GM19239 (cell line): ENCODE results near the gene KRTAP12-4.
"Not testable (repeated sequence)": the region's sequence is repeated elsewhere in the genome, so short reads cannot be mapped to it uniquely, and the experiment has no call there.

ENCODE experiments used
- DNase-seq: peaks from one replicate; pipeline ENCODE4 v3.0.0; 2011; ENCODE audit warnings: low spot score; ENCODE audit not compliant: insufficient read length
- FAIRE-seq: peaks from 2 replicates; lab custom pipeline; 2011; peaks lifted over from hg19 to GRCh38; lab: Jason Lieb, UNC

The KRTAP12-4 gene

DNA sequence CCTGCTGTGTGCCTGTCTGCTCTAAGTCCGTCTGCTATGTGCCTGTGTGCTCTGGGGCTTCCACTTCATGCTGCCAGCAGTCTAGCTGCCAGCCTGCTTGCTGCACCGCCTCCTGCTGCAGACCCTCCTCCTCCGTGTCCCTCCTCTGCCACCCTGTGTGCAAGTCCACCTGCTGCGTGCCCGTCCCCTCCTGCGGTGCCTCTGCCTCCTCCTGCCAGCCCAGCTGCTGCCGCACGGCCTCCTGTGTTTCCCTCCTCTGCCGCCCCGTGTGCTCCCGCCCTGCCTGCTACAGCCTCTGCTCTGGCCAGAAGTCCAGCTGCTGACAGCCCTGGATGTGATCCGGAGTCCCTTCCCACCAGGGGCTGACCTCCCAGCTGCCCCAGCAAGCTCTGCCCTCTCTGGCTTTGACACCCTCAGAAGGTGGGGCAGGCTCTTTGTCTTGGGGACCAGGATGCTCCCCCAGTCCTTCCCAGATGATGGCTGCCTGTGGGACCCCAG is 16.6 kb downstream of the KRTAP12-4 start:
- not testable (repeated sequence) for DNase-seq, FAIRE-seq

DNA sequence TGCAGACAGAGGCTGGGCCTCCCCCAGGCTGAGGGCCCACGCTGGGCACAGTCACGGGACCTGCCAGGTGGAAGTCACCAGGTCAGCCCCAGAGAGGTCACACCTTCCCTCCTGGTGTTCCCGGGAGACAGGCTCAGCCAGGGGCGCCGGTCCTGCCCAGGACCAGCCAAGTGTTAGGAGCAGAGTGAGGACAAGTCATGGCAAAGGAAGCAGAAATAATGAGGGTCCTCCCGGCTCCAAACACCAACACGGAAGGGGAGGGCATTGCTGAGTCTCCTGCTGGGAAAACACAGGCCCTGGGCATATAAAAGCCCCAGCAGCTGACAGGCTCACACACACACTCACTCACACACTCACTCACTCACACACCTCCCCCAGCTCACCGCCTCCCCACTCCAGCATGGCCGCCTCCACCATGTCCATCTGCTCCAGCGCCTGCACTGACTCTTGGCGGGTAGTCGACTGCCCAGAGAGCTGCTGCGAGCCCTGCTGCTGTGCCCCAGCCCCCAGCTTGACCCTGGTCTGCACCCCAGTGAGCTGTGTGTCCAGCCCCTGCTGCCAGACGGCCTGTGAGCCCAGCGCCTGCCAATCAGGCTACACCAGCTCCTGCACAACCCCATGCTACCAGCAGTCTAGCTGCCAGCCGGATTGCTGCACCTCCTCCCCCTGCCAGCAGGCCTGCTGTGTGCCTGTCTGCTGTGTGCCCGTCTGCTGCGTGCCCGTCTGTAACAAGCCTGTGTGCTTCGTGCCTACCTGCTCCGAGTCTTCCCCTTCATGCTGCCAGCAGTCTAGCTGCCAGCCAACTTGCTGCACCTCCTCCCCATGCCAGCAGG is 17.2 kb downstream of the KRTAP12-4 start, which contains the start of gene KRTAP10-10:
KRTAP10-10 (plus strand) TSS at position 339 of the 833 bp plus-strand sequence; CDS start at position 401, 62 bp downstream.
- FAIRE-seq: no peak

GRCh38 chr21:44636209-44637017 is 18.0 kb downstream of the KRTAP12-4 start:
- DNase-seq (no peak), FAIRE-seq (no peak)

More for the DNA sequence above, 17.2 kb downstream of the KRTAP12-4 start, which contains the start of gene KRTAP10-10:
- no peak for DNase-seq

DNA sequence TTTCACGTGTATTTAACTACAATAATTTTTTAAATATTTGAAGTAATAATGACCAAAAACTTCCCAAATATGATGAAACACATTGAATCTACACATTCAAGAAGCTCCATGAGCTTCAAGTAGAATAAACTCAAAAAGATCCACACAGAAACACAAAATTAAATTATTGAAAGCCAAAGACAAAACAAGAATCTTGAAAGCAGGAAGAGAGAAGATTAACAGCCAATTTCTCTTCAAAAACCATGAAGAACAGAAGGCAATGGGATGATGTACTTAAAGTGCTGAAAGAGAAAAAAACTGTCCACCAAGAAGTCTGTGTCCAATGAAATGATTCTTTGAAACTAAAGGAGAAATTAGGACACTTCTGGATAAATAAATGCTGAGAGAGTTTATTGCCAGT is 22.4 kb downstream of the KRTAP12-4 start:
- no peak for FAIRE-seq

GRCh38 chr21:44630440-44630839 is 24.0 kb downstream of the KRTAP12-4 start:
- DNase-seq: no peak
- FAIRE-seq: no peak

More for the DNA sequence above, 22.4 kb downstream of the KRTAP12-4 start:
- no peak for DNase-seq

DNA sequence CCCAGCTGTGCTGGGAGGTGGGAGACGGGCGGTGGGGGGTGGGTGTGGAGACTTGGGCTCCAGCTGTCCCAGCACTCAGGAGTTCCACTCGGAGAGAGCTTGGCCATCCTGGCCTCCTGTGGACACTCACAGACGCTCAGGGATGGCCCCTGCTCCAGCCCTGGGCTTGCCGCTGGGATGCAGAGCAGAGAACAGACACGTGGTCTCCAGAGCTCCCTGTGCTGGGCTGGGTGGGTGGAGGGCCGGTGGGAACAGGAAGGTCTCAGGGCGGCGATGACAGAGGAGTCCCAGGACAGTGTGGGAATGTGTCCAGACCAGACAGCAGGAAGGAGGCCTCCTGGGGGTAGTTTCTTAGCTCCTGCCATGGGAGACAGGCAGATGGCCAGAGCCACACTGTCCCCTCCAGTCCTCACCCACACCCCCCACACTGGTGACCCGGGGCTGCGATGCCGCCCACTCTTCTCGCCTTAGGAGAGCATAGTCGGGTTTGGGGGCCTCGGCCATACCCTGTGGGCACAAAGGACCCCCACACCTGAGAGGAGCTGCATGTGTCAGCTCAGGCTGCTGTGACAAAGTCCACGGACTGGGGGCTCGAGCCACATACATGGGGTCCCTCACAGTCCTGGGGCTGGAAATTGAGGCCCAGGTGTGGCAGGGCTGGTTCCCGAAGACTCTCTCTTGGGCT is 25.6 kb downstream of the KRTAP12-4 start:
- FAIRE-seq (no peak), DNase-seq (no peak)

- not testable (repeated sequence) for DNase-seq, FAIRE-seq
Measured at GRCh38 chr21:44627831-44628233, 26.6 kb downstream of the KRTAP12-4 start.

GRCh38 chr21:44627181-44627822 is 27.2 kb downstream of the KRTAP12-4 start:
- not testable (repeated sequence) for DNase-seq, FAIRE-seq

DNA sequence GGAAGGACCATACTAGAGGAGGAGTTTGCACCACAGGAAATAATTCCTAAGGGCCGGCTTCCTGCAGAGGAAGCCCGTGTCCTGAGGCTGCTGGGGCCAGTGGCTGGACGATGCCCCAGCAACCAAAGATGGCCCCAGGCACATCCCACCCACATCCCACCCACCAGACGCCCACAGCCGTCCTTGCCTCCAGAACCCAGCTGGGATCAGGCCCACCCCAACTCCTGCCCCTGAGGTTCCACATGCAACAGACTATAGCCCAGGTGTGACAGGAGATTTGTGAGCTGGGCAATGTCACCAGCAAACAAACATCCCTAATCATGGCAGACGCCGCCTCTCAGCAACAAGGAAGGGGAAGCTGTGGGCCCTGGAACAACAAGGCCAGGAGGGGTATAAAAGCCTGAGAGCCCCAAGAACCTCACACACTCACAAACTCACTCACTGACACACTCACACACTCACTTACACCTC is 27.8 kb downstream of the KRTAP12-4 start, which contains the start of gene KRTAP10-9:
KRTAP10-9 (plus strand) TSS at position 421 of the 471 bp plus-strand sequence. CDS start 79 bp downstream, outside the sequence.
- FAIRE-seq (no peak), DNase-seq (no peak)

- no peak for FAIRE-seq
Measured at GRCh38 chr21:44626262-44626661, 28.2 kb downstream of the KRTAP12-4 start.

GRCh38 chr21:44625756-44626155 is 28.7 kb downstream of the KRTAP12-4 start:
- DNase-seq: no peak
- no peak for FAIRE-seq

More at GRCh38 chr21:44626262-44626661, 28.2 kb downstream of the KRTAP12-4 start:
- no peak for DNase-seq

DNA sequence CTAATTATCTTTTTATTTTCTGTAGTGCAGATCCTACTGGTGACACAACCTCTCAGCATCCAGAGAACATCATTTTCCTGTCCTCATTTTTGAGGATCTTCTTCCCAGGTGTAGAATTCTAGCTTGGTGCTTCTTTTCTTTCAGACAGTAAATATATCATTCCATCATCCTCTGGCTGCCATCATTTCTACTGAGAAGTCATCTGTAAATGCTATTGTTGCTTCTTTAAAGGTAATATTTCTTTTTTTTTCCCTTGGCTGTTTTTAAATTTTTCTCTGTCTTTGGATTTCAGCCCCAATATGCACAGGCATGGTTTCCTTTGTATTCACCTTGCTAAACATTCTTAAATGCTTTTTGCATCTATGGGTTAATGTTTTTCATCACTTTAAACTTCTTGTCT is 30.9 kb downstream of the KRTAP12-4 start:
- FAIRE-seq (no peak), DNase-seq (no peak)

DNA sequence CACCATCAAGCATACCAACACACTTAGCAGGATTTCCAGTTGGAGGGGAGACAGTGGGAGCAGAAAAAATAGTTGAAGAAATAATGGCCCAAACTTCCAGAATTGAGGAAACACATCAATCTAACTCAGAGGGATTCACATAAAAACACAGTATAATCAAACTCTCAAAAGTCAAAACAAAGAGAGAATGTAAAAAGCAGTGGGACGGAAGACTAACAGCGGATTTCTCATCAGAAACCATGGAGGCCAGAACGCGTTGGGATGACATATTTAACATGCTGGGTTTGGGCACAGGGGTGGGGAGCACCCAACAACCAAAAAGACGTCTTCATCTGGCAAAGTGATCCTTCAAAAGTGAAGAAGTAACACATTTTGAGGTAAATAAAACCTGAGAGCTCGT is 34.6 kb downstream of the KRTAP12-4 start:
- DNase-seq (no peak), FAIRE-seq (no peak)

DNA sequence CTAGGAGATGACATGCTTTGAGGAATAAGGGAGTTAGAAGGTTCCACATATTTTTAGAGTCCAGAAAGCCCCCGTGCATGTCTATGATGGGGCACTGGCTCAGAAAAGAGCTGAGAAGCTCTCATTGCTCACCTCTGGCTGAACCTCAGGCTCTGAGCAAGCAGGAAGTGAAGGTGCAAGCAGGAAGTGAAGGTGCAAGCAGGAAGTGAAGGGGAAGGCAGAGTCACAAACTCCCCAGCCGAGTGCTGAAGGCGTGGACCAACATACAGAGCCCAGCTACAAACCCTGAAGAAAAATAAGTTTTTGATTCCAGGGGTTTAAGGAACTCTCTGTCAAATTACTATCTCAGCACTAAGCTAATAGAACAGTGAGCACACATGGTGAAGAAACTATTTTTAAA is 35.5 kb downstream of the KRTAP12-4 start:
- FAIRE-seq (no peak), DNase-seq (no peak)

DNA sequence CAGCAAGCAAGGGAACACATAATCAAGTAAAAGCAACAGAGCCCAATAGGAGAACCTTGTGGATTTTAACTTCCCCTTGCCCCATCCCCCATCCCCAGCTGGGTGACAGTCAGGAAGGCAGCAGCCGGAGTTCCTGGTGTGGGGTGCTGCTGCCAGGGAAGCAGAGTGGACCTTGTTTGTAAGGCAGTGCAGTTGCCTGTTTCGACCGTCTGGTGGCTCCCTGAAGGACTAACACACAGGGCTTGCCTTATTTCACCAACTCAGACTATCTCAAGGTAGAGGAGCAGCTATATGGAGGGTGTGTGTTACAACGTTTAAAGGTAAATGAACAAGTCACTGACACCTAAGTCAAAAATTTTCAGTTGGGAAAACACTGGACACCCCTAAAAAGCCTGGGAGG is 36.0 kb downstream of the KRTAP12-4 start:
- FAIRE-seq: no peak
- DNase-seq: no peak

- FAIRE-seq (no peak), DNase-seq (no peak)
Measured at GRCh38 chr21:44617071-44617501, 37.4 kb downstream of the KRTAP12-4 start.

DNA sequence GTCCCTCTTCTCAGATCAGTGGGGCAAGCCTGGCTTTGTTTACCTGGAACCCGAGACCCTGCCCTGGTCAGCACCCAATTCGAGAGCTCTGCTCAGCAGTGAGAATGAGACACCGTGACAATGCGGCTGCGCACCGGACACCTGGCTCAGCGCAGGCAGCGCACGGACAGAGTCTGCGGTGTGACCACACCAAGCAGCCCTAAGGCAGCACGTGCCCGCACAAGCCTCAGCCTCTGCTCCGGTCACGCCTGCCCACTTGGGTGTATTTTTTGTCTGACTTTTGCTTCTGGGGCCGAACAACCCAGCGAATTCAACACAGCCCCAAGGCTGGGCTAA is 37.9 kb downstream of the KRTAP12-4 start:
- FAIRE-seq (no peak), DNase-seq (no peak)

DNA sequence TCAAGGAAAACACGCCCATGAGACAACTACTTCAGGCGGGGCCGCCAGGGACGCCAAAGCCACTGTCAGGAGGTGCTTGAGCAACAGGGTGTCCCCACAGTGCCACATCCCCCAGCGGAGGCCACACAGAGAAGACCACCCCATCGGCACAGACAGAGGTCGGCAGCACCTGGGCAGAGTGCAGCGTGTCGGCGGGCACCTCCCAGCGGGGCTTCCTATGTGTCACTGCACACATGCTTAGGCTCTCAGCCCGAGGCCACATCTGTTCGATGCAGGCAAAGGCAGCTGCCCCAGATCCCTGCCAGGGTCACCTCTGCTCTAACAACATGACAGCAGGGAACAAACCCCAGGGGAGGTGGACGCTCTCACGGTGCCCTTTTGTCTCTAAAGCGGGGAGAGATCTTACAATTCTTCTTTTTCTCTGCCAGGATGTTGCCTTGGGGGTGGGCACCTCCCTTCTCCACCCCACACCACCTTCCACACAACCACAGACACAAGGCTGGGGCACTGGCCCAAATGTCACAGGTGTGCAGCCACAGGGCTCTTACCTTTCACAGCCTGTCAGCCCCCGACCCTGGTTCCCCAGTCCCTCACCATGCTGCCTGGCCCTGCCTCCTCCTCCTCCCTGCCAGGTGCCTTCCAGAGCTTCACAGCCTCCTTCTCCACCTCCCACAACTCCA is 38.4 kb downstream of the KRTAP12-4 start:
- FAIRE-seq: no peak

DNA sequence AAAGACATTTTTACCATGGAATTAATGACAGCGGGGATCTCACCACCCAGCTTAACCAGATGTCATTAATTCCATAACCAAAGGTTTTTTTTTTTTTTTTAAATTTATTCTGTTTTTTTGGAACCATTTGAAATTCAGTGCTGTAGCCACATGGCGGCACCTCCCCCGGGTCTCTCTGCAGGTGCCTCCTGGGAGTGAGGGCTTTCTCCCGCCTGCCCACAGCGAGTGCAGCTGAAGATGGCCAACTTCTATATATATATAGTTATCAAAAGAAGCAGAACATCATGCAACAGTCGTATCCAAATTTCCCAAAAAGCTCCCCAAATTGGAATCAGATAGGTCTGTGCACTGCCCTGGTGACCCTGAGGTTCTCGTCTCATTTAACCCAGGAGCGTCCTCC is 39.0 kb downstream of the KRTAP12-4 start:
- DNase-seq: no peak
- FAIRE-seq: no peak

More for the DNA sequence above, 38.4 kb downstream of the KRTAP12-4 start:
- DNase-seq: no peak
